Stimulated activated naive CD8-positive, alpha-beta T cell treated with anti-CD3 and anti-CD28 coated beads, Interleukin-15, Interleukin-2, amounts not matched to agents 100 ng/mL and 50 ng/mL, for 24 hours (primary cell): ENCODE measurements around the gene TAS1R3.

Experiments
- H3K27ac Mint-ChIP-seq: one replicate; pipeline ENCODE4 v1.8.0; 2021; ENCODE audit warnings: mild to moderate bottlenecking, mixed read lengths
- H3K27me3 Mint-ChIP-seq: one replicate; pipeline ENCODE4 v1.8.0; 2021; ENCODE audit warnings: mixed read lengths
- H3K36me3 Mint-ChIP-seq: one replicate; pipeline ENCODE4 v1.8.0; 2021; ENCODE audit warnings: low read depth, mixed read lengths
- H3K4me1 Mint-ChIP-seq: one replicate; pipeline ENCODE4 v1.8.0; 2021; ENCODE audit warnings: low read depth, mixed read lengths
- H3K4me3 Mint-ChIP-seq: one replicate; pipeline ENCODE4 v1.8.0; 2021; ENCODE audit warnings: mild to moderate bottlenecking, mixed read lengths
- H3K9me3 Mint-ChIP-seq: one replicate; pipeline ENCODE4 v1.8.0; 2021; ENCODE audit warnings: mixed read lengths

Gene TAS1R3

DNA sequence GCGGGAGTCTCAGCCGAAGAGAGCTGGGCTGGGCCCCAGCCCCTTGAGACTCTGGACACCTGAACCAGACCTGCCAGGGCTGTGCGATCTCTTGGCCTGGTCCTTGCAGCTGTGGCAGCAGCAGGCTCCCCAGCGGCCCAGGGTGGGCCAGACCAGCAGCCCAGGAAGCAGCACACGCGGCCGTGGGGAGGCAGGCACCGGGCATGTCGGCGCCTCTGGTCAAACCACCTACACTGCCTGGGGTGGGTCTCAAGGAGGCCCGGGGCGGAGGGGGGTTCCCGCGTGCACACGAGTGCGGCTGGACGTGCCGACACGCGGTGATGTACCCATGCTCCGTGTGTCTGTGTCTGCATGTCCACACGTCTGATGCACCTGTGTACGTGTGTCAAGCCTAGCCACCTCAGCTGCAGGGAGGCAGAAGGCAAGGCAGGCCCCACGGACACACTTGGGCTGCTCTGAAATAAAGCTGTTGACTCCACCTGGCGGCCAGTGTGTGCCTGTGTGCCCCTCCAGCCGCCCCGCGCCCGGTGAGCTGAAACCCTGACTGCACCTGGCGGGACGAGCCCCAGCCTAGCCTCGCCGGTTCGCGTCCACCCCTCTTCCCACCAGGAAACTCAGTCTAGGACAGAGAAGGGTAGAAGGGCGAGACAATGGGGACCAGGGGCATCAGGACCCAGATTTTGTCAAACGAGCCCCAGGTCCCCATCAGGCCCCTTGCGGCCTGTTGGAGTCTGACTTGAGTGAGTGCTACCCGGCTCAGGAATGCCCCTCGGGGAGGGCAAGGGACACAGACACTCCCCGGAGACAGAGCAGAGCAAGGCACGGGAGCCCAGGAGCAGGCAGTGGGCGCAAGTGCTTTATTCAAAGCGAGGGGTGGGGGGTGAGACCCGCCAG, 39.3 kb upstream of the TAS1R3 start:
- H3K9me3 Mint-ChIP-seq = no peaks in the 10 kb centered on the region

DNA sequence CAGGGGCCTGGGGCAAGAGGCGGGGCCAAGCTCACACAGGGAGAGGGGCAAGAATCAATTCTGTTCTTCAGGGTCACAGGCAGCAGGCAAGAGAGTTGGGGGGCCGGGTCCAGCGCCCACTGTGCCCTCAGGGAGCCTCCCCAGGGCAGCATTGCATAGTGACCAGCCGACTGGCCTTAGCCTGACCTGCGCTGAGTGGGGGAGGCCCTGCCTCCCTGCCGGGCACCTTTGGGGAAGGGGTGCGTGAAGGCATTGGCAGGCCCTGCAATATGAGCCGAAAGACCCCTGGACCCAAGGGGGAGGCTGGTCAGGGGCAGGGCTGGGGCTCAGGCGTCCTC, 38.7 kb upstream of the TAS1R3 start:
- Mint-ChIP-seq H3K27me3 (no peaks in the 10 kb centered on the region), H3K27ac (no peak overlapping the region), H3K4me1 (no peaks in the 10 kb centered on the region), H3K9me3 (no peaks in the 10 kb centered on the region), H3K4me3 (no peak overlapping the region), H3K36me3 (no peaks in the 10 kb centered on the region)

More for the DNA sequence above, 39.3 kb upstream of the TAS1R3 start:
- no peak overlapping the region for H3K4me3 Mint-ChIP-seq
- no peak overlapping the region for H3K27ac Mint-ChIP-seq
- H3K36me3 Mint-ChIP-seq = no peaks in the 10 kb centered on the region
- no peaks in the 10 kb centered on the region for H3K27me3 Mint-ChIP-seq
- H3K4me1 Mint-ChIP-seq = no peaks in the 10 kb centered on the region

DNA sequence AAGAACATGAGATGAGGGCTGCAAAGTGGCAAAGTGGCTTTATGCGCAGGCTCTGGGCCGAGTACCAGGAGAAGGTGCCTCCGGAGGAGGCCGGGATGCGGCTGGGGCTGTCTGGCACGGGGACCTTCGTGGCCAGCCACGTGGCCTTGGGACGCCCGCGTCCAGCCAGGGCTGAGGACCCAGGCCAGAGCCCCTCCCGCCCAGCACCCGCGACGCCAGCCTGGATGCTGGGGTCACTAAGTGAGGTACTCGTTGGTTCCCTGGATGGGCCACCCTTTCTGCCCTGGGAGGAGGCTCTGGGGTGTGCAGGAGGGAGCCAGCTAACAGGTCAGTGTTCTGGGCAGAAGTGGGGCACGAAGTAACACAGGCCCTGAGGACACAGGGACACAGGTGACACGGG, 38.2 kb upstream of the TAS1R3 start:
- Mint-ChIP-seq H3K27me3 (no peaks in the 10 kb centered on the region), H3K9me3 (no peaks in the 10 kb centered on the region), H3K4me3 (no peak overlapping the region), H3K27ac (no peak overlapping the region), H3K36me3 (no peaks in the 10 kb centered on the region), H3K4me1 (no peaks in the 10 kb centered on the region)

DNA sequence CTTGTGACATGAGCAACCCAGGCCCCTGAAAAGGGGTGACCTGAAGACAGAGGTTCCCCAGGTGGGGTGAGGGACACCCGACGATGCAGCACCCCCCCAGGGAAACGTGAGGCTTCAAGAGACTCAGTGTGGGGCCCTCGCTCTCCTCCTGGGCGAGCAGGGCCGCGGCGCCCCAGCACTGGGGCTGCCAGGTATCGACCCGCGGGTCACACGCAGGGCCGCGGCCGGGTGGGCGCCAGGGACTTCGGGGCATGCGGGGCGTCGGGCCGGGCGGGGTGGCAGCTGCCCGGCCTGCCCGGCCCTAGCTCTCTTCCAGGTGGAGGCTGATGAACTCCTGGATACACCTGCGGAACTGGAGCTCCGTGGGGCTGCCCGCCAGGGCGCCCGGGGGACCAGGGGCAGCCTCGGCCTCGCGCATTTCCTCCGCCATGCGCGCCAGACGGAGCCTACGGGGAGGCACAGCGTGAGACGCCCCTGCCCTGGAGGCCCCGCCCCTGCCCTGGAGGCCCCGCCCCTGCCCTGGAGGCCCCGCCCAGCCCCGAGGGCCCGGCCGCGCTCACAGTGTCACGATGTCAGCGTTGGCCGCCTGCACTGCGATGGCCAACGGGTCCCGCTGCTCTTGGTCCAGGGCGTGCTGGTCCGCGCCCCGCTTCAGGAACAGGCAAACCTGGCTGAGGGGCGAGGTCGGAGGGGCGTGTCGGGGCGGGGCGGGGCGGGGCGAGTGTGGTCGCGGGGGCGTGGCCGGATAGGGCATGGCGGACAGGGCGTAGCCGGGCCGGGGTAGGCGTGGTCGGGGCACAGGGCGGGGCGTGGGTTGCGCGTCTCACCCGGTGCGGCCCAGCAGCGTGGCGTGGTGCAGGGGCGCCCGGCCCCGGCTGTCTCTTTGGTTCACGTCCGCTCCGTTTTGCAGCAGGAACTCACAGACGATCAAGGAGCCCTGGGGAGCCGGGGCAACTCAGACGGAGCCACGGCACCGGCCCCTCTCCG, 37.5 kb upstream of the TAS1R3 start:
- Mint-ChIP-seq H3K36me3 (no peaks in the 10 kb centered on the region), H3K27me3 (no peaks in the 10 kb centered on the region)

DNA sequence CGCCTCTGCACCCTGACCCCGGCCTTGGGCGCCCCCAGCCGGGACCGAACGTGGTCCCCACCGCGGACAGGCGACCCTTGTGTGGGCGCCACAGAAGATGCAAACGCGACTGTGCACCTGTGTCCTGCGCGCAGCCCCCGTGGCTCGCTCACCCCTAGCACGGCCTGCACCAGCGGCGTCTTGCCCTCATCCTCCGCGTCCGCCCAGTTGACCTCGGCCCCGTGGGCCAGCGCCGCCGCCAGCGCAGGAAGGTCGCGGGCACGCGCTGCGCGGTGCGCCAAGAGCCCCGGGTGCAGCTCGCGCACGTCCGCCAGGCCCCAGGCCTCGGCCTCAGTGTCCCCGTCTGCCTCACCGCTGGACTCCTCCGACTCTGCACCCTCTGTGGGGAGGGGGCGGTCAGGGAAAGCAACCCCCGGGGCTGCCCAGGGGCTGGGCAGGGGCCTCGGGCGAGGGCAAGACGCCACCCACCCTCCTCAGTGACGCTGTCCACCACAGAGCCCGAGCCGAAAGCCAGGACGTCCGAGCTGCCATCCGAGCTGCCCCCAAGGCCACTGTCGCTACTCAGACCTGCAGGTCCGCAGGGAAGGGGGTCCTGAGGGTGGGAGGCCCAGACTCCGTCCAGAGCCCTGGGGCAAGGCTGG, 36.7 kb upstream of the TAS1R3 start:
- no peaks in the 10 kb centered on the region for H3K36me3 Mint-ChIP-seq
- no peaks in the 10 kb centered on the region for H3K9me3 Mint-ChIP-seq
- no peak overlapping the region for H3K4me3 Mint-ChIP-seq
- no peak overlapping the region for H3K27ac Mint-ChIP-seq
- H3K4me1 Mint-ChIP-seq = no peaks in the 10 kb centered on the region
- no peaks in the 10 kb centered on the region for H3K27me3 Mint-ChIP-seq

More for the DNA sequence above, 37.5 kb upstream of the TAS1R3 start:
- Mint-ChIP-seq H3K4me1 (no peaks in the 10 kb centered on the region), H3K4me3 (no peak overlapping the region), H3K27ac (no peak overlapping the region), H3K9me3 (no peaks in the 10 kb centered on the region)

DNA sequence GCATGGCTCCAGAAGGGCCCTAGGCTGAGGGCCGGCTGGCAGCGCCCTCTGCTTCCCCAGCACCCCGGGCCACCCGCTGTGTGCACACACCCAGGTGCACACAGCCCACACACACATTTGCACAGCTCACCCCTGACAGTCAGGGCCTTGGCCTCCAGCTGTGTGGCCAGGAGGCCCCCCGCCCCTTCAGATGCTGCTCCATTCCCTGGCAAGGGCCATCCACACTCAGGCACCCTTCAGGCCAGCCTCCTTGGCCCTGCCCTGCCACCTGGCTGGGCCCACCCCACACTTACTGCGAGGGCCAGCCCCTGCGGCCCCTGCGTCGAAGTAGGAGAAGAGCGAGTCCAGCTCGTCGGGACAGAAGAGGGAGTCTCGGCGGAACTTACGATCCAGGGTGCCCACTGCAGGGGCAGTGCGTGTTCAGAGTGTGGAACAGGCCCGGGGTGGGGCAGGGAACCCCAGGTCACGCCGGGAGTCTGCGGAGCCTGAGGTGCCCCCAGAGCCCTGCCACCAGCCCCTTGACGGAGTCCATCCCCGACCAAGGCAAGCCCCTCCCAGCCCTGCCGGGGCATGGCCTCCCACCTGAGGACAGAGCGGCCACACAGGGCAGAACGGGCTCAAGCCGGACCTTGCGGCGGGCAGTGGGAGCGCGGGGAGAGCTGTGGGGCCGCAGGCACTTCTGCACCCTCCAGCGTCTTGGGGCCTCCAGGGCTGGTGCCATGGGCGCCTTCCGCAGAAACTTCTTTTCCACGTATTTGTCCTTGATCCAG, 35.7 kb upstream of the TAS1R3 start:
- H3K27me3 Mint-ChIP-seq = no peaks in the 10 kb centered on the region
- no peaks in the 10 kb centered on the region for H3K36me3 Mint-ChIP-seq
- peak overlapping the region; percentile 49 for H3K27ac Mint-ChIP-seq
- no peaks in the 10 kb centered on the region for H3K4me1 Mint-ChIP-seq
- no peaks in the 10 kb centered on the region for H3K9me3 Mint-ChIP-seq
- H3K4me3 Mint-ChIP-seq = no peak overlapping the region

DNA sequence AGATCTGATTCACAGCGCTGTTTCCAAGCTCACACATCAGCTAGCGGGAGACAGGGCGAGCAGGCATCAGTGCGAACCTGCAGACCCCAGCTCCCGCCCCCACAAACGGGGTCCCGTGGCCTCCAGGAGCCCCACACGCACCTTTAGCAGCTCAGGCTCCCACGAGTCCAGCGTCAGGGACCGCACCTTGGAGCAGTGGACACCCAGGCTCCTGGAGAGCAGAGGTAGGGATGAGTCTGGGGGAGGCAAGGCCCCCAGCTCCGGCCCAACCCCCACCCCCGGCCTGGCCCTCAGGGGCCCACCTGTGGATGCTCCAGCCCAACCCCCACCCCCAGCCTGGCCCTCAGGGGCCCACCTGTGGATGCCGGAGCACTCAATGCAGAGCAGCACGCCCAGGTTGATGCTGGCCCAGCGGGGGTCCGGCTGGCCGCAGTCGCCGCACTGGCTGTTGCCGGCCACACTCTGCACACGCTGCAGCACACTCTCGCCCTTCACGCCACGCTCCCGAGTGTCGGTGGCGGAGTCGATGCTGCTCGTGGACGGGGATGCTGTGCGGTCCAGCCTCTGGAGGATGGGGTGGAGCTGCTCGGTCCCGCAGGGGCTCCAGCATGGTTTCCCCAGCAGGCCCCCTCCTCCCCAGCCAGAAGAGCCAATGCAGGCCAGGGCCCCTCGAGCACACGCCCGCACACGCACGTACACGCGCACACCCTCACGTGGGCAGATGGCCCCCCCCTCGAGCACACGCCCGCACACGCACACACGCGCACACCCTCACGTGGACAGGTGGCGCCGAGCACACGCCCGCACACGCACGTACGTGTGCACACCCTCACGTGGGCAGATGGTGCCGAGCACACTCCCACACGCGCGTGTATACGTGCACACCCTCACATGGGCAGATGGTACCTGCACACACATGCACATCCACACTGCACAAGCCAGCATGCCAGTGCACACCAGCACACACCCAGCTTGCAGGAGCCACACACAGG, 34.7 kb upstream of the TAS1R3 start:
- no peaks in the 10 kb centered on the region for H3K9me3 Mint-ChIP-seq
- no peaks in the 10 kb centered on the region for H3K27me3 Mint-ChIP-seq
- no peaks in the 10 kb centered on the region for H3K4me1 Mint-ChIP-seq
- H3K27ac Mint-ChIP-seq = no peak overlapping the region
- H3K36me3 Mint-ChIP-seq = no peaks in the 10 kb centered on the region
- no peak overlapping the region for H3K4me3 Mint-ChIP-seq

DNA sequence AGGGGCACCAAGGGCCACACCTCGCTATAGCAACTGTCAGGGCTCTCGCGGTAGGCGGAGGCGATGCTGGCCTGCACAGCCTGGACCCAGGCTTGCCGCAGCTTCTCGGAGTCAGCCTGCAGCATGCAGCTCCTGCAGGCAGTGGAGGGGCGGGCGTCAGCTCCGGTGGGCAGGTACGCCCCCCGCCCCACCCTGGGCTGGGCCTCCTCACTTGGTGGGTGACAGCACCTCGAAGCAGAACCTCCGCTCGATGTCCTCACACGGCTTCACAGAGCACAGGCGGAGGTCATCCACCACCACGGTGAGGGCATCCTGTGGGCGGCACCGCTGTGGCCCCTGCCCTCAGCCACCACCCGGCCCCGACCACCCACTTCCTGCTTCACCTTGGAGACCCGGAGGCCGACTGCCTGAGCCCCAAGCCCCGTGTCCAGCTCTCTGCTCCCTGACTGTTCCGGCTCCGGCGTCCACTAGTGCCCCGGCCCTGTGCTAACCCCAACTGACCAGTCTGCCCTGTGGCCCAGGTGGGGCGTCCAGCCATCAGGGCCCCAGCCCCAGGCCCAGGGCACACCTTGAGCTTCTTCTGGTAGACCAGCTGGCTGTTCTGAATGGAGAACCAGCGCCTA, 33.2 kb upstream of the TAS1R3 start:
- no peak overlapping the region for H3K4me3 Mint-ChIP-seq
- no peaks in the 10 kb centered on the region for H3K4me1 Mint-ChIP-seq
- no peaks in the 10 kb centered on the region for H3K27me3 Mint-ChIP-seq
- no peaks in the 10 kb centered on the region for H3K9me3 Mint-ChIP-seq
- no peaks in the 10 kb centered on the region for H3K36me3 Mint-ChIP-seq
- no peak overlapping the region for H3K27ac Mint-ChIP-seq

DNA sequence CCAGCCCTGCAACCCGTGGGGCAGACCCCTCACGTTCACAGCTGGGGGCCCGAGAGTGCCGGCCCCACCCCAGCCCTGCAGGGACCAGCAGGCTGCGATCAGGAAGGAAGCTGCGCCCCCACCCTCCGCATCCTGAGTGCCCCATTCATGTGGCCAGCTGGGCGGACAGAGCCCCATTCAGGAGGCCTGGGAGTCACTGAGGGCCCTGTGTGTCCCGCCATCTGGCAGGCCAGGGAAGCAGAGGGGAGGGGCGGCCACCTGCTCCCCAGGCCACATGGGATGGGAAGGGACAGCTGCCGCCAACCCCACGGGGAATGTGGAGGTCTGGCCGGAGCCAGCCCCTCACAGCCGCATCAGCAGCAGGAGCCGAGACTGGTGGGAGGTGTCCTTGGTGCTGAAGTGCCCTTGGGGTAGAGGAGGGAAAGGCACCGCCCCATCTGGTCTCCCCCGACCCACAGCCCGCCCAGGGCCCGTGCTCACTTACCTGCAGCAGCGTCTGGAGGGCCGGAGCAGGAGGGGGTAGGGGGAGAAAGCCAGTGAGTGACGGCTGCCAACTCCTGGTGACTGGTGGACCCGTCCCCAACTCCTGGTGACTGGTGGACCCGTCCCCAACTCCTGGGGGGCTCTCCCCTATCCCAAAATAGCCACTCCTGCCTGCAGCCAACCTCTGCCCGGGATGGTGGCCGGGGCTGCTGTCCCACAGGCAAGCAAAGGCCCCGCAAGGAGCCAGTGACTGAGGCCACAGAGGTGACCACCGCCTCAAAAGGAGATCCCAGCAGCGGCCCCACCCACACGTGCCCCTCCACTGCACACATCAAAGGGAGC, 32.0 kb upstream of the TAS1R3 start:
- Mint-ChIP-seq H3K4me3 (no peak overlapping the region), H3K36me3 (no peaks in the 10 kb centered on the region)

DNA sequence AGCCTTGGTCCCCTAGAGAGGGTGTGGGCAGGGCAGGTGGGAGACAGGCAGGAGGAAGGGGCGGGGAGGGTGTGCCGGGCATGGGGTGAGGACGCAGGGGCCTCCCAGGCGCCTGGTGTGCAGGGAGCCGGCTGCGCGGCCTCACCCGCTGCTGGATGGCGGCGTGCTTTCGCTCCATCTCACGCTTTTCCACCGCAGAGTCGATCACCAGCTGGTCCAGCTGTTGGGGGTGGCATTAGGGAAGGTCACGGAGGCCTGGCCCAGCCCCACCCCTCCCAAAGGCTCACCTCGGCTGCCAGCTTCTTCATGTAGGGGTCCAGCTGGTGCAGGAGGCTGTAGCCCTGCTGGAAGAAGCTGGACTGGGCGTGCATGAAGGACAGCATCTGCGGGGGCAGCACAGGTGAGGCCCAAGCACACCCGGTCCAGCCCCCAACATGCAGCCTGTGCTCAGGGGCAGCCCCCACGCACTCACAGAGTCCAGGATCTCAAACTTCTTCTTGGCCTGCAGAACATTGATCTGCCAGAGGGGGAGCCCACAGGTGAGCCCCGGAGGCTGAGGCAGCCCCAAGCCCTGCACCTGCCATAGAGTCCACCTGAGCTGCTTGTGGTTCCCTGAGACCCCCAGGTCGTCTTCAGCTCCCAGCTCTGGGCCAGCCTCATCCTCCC, 31.3 kb upstream of the TAS1R3 start:
- Mint-ChIP-seq H3K9me3 (no peaks in the 10 kb centered on the region), H3K36me3 (no peaks in the 10 kb centered on the region), H3K4me3 (no peak overlapping the region), H3K27ac (no peak overlapping the region), H3K27me3 (no peaks in the 10 kb centered on the region), H3K4me1 (no peaks in the 10 kb centered on the region)

More for the DNA sequence above, 32.0 kb upstream of the TAS1R3 start:
- Mint-ChIP-seq H3K27ac (no peak overlapping the region), H3K27me3 (no peaks in the 10 kb centered on the region), H3K9me3 (no peaks in the 10 kb centered on the region), H3K4me1 (no peaks in the 10 kb centered on the region)

DNA sequence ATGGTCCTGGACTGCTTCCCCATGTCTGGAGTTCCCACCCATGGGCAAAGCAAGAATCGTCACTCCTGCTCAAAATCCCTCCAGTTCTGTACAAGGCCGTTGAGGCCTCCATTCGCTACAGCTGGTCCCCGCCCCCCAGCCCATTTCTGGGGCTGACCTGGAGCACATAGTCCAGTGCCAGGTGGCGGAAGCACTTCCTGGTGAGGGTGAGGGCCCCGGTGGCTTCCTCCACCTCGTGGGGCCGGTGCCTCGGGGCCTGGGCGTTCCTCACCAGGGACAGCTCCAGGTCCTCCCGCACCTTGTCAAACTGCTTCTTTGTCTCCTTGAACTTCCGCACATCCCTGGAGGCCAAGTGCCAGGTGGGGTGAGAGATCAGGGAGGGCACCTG, 30.7 kb upstream of the TAS1R3 start:
- Mint-ChIP-seq H3K27ac (no peak overlapping the region), H3K36me3 (no peaks in the 10 kb centered on the region), H3K4me1 (peaks cover 3% of the 10 kb centered on the region), H3K27me3 (no peaks in the 10 kb centered on the region), H3K4me3 (no peak overlapping the region), H3K9me3 (no peaks in the 10 kb centered on the region)

DNA sequence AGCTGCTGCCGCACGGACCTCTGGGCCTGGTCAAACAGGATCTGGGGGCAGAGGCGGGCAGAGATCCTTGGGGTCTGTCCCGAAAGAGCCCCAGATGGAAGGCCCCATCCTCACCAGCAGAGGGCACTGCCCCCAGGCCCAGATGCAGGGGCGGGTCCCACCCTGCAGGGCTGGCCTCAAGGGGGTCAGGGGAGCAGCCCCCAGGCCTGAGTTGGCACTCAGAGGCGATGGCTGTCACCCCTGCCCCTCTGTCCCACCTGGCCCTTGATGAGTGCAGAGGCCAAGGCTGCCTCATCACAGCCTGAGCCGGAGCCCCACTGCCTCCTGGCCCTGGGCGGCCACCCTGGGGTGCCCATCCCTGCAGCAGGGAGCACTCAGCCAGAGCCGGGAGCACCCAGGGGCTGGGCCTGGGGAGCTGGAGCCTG, 29.1 kb upstream of the TAS1R3 start:
- no peaks in the 10 kb centered on the region for H3K27me3 Mint-ChIP-seq
- H3K9me3 Mint-ChIP-seq = no peaks in the 10 kb centered on the region
- no peaks in the 10 kb centered on the region for H3K36me3 Mint-ChIP-seq
- no peak overlapping the region for H3K4me3 Mint-ChIP-seq
- H3K4me1 Mint-ChIP-seq = peaks cover 17% of the 10 kb centered on the region
- no peak overlapping the region for H3K27ac Mint-ChIP-seq
